IPS-18c (cell line): ENCODE data around the gene KHDRBS2.

Source experiments
- H3K4me3 ChIP-seq: 2 replicates; pipeline ENCODE4 v1.7.0; 2013; ENCODE audit warnings: low read depth, mild to moderate bottlenecking, low read length, moderate library complexity; ENCODE audit not compliant: insufficient read depth
- H3K9me3 ChIP-seq: one replicate; pipeline ENCODE4 v1.6.1; 2013; ENCODE audit warnings: mild to moderate bottlenecking, low read length, moderate library complexity; ENCODE audit not compliant: control insufficient read depth, insufficient read depth

The KHDRBS2 gene

GRCh38 chr6:61950811-61951210 is 335.2 kb downstream of the KHDRBS2 start:
- Histone ChIP-seq H3K4me3 (no peak overlapping the region), H3K9me3 (no peaks in the 10 kb centered on the region)

- Histone ChIP-seq H3K9me3 (no peaks in the 10 kb centered on the region), H3K4me3 (no peak overlapping the region)
These were observed 336.1 kb downstream of the KHDRBS2 start for GRCh38 chr6:61949971-61950370.

GRCh38 chr6:61949161-61949560 is 336.9 kb downstream of the KHDRBS2 start:
- Histone ChIP-seq H3K4me3 (no peak overlapping the region), H3K9me3 (no peaks in the 10 kb centered on the region)

GRCh38 chr6:61947311-61947947 is 338.6 kb downstream of the KHDRBS2 start:
- H3K9me3 ChIP-seq = no peaks in the 10 kb centered on the region
- H3K4me3 ChIP-seq = no peak overlapping the region

GRCh38 chr6:61940919-61941318 is 345.1 kb downstream of the KHDRBS2 start:
- Histone ChIP-seq H3K9me3 (no peaks in the 10 kb centered on the region), H3K4me3 (no peak overlapping the region)

- H3K9me3 ChIP-seq = no peaks in the 10 kb centered on the region
- H3K4me3 ChIP-seq = no peak overlapping the region
These were observed 350.7 kb downstream of the KHDRBS2 start for GRCh38 chr6:61935242-61935846.

- H3K4me3 ChIP-seq = no peak overlapping the region
- H3K9me3 ChIP-seq = no peaks in the 10 kb centered on the region
These were observed 376.5 kb downstream of the KHDRBS2 start for GRCh38 chr6:61909486-61909885.

GRCh38 chr6:61901748-61902147 is 384.3 kb downstream of the KHDRBS2 start:
- H3K9me3 ChIP-seq = no peaks in the 10 kb centered on the region
- no peak overlapping the region for H3K4me3 ChIP-seq

- Histone ChIP-seq H3K9me3 (no peaks in the 10 kb centered on the region), H3K4me3 (no peak overlapping the region)
These were observed 391.5 kb downstream of the KHDRBS2 start for GRCh38 chr6:61894536-61894935.

GRCh38 chr6:61887423-61887822 is 398.6 kb downstream of the KHDRBS2 start:
- H3K9me3 ChIP-seq = no peaks in the 10 kb centered on the region
- H3K4me3 ChIP-seq = no peak overlapping the region

- Histone ChIP-seq H3K9me3 (no peaks in the 10 kb centered on the region), H3K4me3 (no peak overlapping the region)
These were observed 399.3 kb downstream of the KHDRBS2 start for GRCh38 chr6:61886608-61887259.

- no peaks in the 10 kb centered on the region for H3K9me3 ChIP-seq
- H3K4me3 ChIP-seq = no peak overlapping the region
These were observed 416.2 kb downstream of the KHDRBS2 start for GRCh38 chr6:61869632-61870400.

GRCh38 chr6:61868507-61869080 is 417.4 kb downstream of the KHDRBS2 start:
- no peak overlapping the region for H3K4me3 ChIP-seq
- no peaks in the 10 kb centered on the region for H3K9me3 ChIP-seq

- H3K4me3 ChIP-seq = no peak overlapping the region
- H3K9me3 ChIP-seq = no peaks in the 10 kb centered on the region
These were observed 418.4 kb downstream of the KHDRBS2 start for GRCh38 chr6:61867635-61868034.

- Histone ChIP-seq H3K4me3 (no peak overlapping the region), H3K9me3 (no peaks in the 10 kb centered on the region)
These were observed 428.5 kb downstream of the KHDRBS2 start for GRCh38 chr6:61857541-61857940.

GRCh38 chr6:61841958-61842357 is 444.1 kb downstream of the KHDRBS2 start:
- H3K4me3 ChIP-seq = no peak overlapping the region

GRCh38 chr6:61835237-61835636 is 450.8 kb downstream of the KHDRBS2 start:
- no peaks in the 10 kb centered on the region for H3K9me3 ChIP-seq
- H3K4me3 ChIP-seq = no peak overlapping the region

More at GRCh38 chr6:61841958-61842357, 444.1 kb downstream of the KHDRBS2 start:
- no peaks in the 10 kb centered on the region for H3K9me3 ChIP-seq
